ENCODE results near the gene SGMS1. TPM values are rescaled to one million over a fixed set of nuclear protein-coding genes. Genes with fewer than 3 reads are reported as not detected.

The SGMS1 gene
- total RNA-seq, 1 experiment from 2014 or later, result 34.5 TPM

DNA sequence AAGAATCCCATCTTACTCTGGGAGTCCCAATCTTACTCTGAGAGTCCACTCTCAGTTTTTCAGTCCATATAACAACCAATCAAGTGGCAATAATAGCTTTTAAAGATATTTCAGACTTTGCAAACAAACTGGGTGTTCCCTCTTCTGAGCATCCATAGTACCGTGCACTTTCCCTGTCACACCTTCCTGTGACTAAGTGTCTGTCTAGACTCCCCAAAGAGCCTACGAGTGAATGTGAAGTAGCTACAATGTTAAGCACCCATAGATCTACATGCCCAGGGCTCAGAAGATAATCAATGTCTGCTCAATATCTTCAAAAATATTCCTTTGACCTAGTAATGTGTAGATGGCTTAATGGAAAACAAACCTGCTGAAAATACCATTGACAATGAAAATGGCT lies 276.8 kb downstream of the SGMS1 start:
- no TSS peak for BruUV-seq (replicated peaks)
- Mint-ChIP-seq H3K4me3 (ENCODE audit: low read depth, unreplicated experiment) (no peak overlapping the region), H3K27me3 (ENCODE audit: unreplicated experiment) (no peaks in the 10 kb centered on the region), H3K9me3 (ENCODE audit: low read depth, unreplicated experiment) (peaks cover 8% of the 10 kb centered on the region), H3K27ac (ENCODE audit: unreplicated experiment) (no peak overlapping the region), H3K36me3 (ENCODE audit: insufficient read depth, unreplicated experiment) (no peaks in the 10 kb centered on the region), H3K4me1 (ENCODE audit: low read depth, unreplicated experiment) (no peaks in the 10 kb centered on the region)
- TF ChIP-seq, protein P1, sequence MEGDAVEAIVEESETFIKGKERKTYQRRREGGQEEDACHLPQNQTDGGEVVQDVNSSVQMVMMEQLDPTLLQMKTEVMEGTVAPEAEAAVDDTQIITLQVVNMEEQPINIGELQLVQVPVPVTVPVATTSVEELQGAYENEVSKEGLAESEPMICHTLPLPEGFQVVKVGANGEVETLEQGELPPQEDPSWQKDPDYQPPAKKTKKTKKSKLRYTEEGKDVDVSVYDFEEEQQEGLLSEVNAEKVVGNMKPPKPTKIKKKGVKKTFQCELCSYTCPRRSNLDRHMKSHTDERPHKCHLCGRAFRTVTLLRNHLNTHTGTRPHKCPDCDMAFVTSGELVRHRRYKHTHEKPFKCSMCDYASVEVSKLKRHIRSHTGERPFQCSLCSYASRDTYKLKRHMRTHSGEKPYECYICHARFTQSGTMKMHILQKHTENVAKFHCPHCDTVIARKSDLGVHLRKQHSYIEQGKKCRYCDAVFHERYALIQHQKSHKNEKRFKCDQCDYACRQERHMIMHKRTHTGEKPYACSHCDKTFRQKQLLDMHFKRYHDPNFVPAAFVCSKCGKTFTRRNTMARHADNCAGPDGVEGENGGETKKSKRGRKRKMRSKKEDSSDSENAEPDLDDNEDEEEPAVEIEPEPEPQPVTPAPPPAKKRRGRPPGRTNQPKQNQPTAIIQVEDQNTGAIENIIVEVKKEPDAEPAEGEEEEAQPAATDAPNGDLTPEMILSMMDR (IDR thresholded peaks at IDR 0.05; ENCODE audit: unreplicated experiment), result no peak
- intact Hi-C loops (cut with micrococcal nuclease; ENCODE audit: unreplicated experiment), result no loop called here
- DNase-seq, result no peak
- CTCF ChIA-PET, result no interaction called here

DNA sequence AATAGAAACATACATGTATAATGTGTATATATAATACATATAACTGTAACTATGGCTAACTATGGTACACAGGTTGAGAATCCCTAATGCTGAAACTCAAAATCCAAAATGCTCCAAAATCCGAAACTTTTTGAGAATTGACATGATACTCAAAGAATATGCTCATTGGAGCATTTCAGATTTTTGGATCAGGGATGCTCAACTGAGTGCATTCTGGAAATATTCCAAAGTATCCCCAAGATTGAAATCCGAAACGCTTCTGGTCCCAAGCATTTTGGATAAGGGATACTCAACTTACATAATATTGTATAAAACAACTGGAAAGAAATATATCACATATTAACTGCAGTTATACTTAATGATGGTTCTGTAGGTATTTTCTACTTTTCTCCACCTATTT lies 278.2 kb downstream of the SGMS1 start:
- Mint-ChIP-seq H3K4me1 (ENCODE audit: low read depth, unreplicated experiment) (no peaks in the 10 kb centered on the region), H3K27me3 (ENCODE audit: unreplicated experiment) (no peaks in the 10 kb centered on the region), H3K9me3 (ENCODE audit: low read depth, unreplicated experiment) (peaks cover 8% of the 10 kb centered on the region), H3K27ac (ENCODE audit: unreplicated experiment) (no peak overlapping the region), H3K4me3 (ENCODE audit: low read depth, unreplicated experiment) (no peak overlapping the region), H3K36me3 (ENCODE audit: insufficient read depth, unreplicated experiment) (no peaks in the 10 kb centered on the region)
- no peak for DNase-seq
- no TSS peak for BruUV-seq (replicated peaks)
- CTCF ChIA-PET, result no interaction called here
- TF ChIP-seq, protein P1 (IDR thresholded peaks at IDR 0.05; ENCODE audit: unreplicated experiment), result no peak
- intact Hi-C loops (cut with micrococcal nuclease; ENCODE audit: unreplicated experiment), result no loop called here

DNA sequence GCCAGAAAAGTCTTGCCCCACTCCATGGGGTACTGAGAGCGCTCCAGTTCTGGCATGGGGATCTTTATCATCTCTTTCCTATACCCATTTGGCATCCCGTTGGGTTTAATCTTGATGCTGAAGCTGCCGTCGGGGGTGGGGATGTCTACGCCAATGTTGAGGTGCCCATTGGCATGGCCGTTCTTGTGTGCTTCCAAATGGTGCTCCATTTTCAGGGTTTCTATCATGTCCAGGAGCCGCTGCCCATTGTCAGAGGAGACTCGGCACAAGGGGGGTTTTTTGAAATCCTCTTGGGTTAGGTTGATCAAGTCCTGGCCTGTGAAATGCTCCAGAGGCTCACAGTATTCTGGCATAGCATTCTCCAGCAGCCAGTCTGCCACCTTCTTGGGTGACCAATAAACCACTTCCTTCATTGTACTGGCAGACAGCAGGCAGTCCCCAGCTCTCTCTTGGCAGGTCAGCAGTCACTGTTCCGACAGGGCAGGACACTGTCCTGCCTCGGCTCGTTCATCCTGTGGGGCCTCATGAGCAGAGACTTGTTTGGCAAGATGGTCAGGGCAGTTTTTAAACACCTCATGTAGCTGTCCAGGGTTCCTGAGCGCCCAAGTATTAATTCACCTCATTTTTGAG lies 279.9 kb downstream of the SGMS1 start:
- no peaks in the 10 kb centered on the region for H3K36me3 Mint-ChIP-seq (ENCODE audit: insufficient read depth, unreplicated experiment)
- no peaks in the 10 kb centered on the region for H3K27me3 Mint-ChIP-seq (ENCODE audit: unreplicated experiment)
- no TSS peak for BruUV-seq (replicated peaks)
- no peak overlapping the region for H3K4me3 Mint-ChIP-seq (ENCODE audit: low read depth, unreplicated experiment)
- CTCF ChIA-PET, result no interaction called here
- H3K27ac Mint-ChIP-seq (ENCODE audit: unreplicated experiment), result no peak overlapping the region
- TF ChIP-seq, protein P1 (IDR thresholded peaks at IDR 0.05; ENCODE audit: unreplicated experiment), result no peak
- no peaks in the 10 kb centered on the region for H3K4me1 Mint-ChIP-seq (ENCODE audit: low read depth, unreplicated experiment)
- H3K9me3 Mint-ChIP-seq (ENCODE audit: low read depth, unreplicated experiment), result no peaks in the 10 kb centered on the region
- DNase-seq, result no peak
- intact Hi-C loops (cut with micrococcal nuclease; ENCODE audit: unreplicated experiment), result no loop called here

DNA sequence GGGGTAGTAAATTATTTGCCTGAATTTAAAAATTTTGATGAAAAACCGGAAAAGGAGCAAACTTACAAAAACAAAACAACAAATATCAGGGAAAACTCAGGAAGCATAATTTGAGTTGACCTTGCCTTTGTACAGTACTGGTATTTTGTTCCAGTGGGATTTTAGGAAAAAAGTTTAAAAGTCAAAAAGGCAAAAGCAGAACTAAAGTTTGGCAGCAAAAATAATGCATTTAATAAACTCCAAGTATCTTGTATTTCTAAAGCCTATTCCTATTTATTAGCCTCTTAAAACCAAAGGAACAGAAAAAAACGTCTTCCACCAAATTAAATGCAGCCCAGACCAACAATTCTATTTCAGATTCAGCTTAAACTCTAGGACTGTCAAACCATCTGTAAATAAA lies 281.8 kb downstream of the SGMS1 start:
- no peak overlapping the region for H3K4me3 Mint-ChIP-seq (ENCODE audit: low read depth, unreplicated experiment)
- intact Hi-C loops (cut with micrococcal nuclease; ENCODE audit: unreplicated experiment), result no loop called here
- H3K27ac Mint-ChIP-seq (ENCODE audit: unreplicated experiment), result no peak overlapping the region
- H3K27me3 Mint-ChIP-seq (ENCODE audit: unreplicated experiment), result no peaks in the 10 kb centered on the region
- CTCF ChIA-PET, result no interaction called here
- BruUV-seq (replicated peaks), result no TSS peak
- DNase-seq, result no peak
- no peaks in the 10 kb centered on the region for H3K9me3 Mint-ChIP-seq (ENCODE audit: low read depth, unreplicated experiment)
- no peaks in the 10 kb centered on the region for H3K36me3 Mint-ChIP-seq (ENCODE audit: insufficient read depth, unreplicated experiment)
- TF ChIP-seq, protein P1 (IDR thresholded peaks at IDR 0.05; ENCODE audit: unreplicated experiment), result no peak
- no peaks in the 10 kb centered on the region for H3K4me1 Mint-ChIP-seq (ENCODE audit: low read depth, unreplicated experiment)
